GM19025 (cell line): ENCODE data around the gene PPP4C.

Experiments
- ATAC-seq: cut with Tn5 transposase; IDR thresholded peaks from one replicate; pipeline ENCODE4 v1.9.1; 2021; ENCODE audit warnings: mild to moderate bottlenecking, low read depth, moderate library complexity; ENCODE audit not compliant: unreplicated experiment

PPP4C gene

DNA sequence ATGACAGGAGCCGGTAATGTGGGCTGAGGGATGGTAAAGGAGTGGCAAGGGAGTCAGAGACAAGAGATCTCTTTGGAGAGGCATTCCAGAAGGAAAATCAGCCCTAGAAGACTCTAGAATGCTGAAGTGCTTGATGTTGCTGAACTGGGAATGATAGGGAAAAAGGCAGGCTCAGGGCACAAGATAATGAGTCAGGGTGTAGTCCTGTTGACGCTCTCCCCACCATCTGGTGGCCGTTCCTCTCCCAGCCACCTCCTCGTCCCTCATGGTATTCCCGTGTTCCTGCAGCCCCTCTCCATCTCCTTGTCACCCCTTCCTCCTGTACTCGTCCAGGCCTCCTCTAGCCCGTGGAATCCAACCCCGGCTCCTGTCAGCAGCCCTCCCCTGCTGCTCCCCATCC is 21.3 kb upstream of the PPP4C start:
- no peak for ATAC-seq

DNA sequence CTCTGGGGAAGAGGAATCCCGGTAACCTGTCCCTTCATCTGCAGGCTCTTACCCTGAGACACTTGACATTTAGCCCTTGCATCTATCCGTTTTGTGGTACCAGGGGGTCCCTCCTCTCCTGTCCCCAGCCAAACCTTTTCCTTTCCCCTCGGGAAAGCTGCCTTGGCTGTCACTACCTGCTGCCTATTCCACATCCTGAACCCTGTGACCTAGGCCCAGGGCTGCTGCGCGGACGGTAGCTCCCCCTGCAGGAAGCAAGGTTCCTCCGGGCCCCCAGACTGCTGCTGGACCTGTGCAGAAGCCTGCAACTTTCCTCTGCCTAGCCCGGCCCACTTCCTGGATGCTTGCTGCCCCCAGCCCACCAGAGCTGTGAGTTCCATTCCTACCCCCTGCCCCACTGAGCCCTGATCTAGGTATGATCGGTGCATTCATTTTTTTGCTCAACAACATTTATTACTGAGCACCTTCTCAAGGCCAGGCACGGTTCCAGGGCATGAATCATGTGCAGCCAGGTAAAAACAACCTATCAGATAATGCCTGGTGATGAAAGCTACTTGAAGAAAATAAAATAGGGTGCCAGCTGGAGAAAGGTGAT is 20.7 kb upstream of the PPP4C start:
- ATAC-seq = no peak

DNA sequence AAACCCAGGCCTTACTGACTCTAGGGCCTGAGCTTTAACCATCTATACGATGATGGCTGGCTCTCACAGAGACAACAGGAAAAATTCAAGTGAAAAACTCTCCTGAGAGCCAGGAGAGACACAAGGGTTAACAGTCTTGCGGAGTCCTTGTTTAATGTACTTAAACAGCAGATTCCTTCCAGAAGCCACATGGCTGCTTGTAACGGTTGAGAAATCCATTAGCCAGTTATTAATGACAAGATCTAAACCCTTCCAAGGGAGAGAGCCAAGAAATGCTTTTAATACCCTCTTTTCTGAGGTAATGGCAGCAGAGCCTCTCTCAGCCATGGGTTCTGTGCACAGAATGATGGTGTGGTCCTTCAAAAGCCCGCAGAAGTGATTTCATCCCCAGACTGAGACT is 15.4 kb upstream of the PPP4C start:
- no peak for ATAC-seq

DNA sequence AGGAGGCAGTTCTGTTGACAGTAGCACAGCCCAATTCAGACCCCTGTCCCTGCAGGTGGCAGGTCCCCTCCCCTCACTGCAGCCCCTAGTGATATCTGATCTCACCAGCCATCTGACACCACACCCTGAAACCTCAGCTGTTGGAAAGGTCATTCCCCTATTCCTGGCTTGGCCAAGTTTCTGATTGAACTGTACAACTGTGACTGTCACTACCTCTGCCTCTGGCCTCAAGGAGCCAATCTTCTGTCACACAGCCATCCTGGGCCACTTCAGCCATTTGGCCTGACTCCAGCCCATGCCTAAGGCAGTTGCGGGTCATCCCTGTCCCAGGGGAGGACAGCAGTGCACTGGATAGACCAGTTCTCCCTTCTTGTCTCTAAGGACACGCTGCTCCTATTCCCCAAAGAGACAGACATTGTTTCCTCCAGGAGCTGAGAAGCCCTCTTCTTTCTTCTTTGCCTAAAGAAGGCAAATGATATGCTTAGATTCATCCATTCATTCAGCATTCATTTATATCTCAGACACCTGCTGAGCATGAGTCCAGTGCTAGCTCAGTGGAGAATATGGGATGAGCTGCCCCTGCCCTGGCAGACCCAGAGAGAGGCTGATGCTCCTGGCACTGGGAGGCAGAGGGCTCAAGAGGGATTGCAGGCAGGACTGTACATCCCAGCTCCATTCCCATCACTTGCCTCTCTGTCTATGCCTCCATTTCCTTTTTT is 14.8 kb upstream of the PPP4C start:
- no peak for ATAC-seq

DNA sequence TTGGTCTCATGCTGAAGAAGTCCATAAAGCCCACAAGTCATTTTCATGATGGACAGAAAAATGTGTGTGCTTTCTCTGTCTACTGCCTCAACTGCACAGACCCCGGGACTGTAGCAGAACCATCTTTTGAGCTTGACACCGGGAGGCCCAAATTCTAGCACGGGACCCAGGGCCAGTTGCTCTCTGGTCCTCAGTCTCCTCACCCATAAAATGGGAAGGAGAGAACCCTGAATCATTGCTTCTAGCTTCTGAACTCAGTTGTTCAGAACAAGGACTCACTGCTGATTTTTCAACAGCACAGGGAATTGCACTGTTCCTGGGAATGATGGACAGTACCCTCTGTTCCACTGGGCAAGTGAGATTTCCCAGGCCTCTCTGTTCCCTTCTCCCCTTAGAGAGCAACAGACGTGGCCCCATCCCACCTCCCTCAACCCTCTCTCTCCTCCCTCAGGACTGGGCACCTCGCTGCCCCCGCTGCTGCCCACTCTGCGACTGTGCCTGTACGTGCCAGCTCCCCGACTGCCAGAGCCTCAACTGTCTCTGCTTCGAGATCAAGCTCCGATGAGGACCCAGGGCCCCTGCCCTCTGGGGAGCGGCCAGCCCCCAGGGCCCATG is 12.4 kb upstream of the PPP4C start:
- ATAC-seq = no peak

DNA sequence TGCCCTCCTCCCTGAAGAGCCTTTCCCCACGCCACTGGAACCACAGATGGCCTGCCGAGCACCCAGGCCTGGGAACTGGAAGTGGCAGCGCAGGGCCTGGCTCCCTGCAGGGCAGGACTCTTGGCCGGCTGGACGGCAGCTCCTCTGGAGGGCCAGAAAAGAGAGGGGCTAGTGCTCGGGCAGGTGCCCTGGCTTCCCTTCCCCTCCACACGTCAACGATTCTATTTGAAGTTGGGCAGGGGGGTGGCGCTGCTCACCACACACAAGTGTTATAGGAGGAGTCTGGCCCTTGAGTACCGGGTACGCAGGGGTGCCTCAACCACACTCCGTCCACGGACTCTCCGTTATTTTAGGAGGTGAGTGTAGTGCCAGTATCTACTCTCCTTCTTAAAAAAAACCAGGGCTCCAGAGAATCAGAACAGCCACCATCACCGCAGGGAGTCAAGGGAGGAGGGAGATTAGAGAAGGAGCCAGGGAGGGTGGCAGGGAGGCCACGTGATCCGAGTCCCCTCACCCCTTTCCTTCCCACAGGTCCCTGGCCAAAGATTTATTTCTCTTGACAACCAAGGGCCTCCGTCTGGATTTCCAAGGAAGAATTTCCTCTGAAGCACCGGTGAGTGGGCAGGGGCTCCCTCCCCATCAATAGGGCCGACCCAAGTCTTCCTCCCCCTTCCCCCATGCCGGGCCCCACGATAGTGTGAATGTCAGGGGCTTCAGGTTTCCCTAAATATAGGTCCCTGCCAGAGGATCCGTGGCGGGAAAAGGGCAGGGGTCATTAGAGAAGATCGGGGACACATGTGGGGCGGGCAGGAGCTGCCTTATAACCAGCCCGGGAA is 11.7 kb upstream of the PPP4C start:
- peak; percentile 22 for ATAC-seq

DNA sequence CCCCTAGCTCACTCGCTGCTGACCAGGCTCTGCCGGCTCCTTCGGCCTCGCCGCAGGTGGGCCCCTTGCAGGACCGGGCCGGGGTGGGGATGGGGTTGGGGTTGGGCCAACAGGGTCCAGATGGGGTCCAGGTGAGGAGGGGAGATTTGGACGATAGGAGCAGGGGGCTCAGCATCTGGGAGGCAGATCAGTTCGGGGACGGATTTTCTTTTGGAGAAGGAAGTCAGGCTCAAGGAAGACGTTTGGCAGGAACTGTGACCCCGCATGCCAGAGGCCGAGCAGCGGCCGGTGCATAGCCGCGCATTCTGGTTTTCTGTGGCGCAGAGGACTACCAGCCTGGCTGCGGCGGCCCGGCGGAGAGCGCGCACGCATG is 11.1 kb upstream of the PPP4C start:
- no peak for ATAC-seq

DNA sequence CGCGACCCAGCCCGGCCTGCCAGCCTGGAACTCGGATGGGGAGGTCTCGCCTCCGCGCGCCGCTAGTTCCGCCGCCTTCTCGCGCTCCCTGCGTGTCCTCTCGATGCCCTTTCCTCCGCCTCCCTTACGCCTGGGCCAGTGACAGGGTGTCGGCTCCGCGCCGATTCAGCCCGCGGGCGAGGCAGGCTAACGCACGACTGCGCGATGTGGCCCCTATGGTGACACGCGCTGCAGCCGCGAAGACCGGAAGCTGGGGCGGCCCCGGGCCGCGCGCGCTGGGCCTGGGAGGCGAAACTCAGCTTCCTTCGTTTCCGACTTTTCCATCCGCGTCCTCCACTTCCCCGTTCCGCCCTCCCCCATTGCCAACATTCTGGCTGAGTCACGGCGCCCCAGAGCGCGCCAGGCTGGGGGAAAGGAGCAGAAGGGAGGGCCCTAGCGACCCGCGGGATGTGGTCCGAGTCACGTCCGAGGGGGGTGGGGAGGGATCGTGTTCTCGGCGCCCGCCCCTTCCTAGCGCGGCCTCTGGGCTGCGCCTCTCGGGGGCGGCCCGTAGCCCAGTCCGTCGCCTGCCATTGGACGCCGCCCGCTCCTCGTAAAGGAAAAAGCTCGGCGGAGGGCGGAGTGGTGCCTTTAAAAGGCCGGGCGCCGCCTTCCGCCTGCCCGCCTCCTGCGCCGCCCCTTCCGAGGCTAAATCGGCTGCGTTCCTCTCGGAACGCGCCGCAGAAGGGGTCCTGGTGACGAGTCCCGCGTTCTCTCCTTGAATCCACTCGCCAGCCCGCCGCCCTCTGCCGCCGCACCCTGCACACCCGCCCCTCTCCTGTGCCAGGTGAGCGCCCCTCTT is 10.5 kb upstream of the PPP4C start, which contains the start of gene ALDOA:
Gene ALDOA (plus strand): TSS at position 659 of the 841 bp plus-strand sequence. CDS start 1,138 bp downstream, outside the sequence.
- ATAC-seq = peak; percentile 84

DNA sequence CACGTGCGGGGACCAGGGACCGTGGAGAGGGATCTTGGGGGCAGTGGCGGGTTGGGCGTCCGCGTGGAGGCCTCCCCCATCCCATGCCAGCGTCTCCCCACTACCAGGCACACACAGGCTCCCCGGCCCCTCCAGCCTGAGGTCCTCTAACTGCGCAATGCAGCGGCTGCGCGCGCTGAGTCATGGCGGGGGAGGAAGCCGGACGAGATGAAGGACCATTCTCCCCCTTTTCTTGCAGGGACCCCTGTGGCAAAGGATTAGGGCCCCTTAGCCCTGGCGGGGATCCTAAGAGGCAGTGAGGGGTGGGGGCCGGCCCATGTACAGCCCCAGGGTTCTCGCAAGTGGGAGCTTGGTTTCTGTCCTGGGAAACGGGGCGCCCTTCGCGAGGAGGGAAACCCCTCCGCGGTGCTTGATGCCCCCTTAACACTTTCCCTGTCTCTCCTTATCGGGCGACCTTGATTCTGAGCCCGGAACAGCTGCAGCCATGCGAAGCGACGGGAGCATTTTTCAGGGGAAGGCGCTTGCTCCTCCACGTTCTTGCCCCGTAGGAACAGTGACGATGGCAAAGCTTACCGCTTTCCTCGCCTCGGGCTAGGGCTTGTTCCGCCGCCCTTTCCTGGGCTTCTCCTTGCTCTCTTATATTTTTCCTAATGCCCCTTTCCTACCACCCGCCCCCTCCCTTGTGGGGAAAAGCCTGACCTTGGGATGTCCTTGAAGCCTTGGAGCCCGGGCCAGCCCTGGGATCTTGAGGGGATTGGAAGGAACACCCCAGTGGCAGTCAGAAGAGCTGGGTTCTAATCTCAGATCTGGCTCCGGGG is 9.6 kb upstream of the PPP4C start:
- no peak for ATAC-seq

DNA sequence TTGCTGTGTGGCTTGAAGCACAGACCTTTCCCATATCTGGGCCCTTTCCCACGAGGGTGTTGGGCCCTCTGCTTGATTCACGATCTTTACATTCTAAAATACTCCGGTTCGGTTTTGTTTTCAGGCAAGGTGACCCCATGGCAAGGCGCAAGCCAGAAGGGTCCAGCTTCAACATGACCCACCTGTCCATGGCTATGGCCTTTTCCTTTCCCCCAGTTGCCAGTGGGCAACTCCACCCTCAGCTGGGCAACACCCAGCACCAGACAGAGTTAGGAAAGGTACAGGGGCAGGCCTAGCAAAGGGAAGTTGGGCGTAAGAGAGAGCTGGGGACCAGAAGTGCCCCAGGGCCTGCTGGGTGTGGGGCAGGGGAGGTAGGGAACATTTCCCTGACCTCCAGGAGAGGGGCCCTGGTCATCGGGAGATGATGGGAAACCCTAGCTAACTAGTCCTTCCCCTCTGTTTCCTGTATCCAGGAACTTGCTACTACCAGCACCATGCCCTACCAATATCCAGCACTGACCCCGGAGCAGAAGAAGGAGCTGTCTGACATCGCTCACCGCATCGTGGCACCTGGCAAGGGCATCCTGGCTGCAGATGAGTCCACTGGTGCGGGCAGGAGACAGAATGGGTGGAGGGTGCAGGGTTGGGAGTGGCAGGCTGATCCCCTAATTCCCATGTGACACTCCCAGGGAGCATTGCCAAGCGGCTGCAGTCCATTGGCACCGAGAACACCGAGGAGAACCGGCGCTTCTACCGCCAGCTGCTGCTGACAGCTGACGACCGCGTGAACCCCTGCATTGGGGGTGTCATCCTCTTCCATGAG is 8.8 kb upstream of the PPP4C start:
- no peak for ATAC-seq

DNA sequence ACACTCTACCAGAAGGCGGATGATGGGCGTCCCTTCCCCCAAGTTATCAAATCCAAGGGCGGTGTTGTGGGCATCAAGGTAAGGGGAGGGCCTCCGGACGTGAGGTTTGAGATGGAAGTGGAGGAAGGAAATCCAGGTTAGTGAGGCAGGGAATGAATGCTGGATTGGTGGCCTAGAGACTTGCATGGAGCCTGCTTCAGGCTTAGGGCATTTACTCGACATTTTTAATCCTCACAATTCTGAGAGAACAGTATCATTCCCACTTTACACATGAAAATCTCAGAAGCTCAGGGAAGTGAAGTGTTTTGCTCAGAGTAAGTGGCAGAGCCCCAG is 8.2 kb upstream of the PPP4C start:
- ATAC-seq = no peak

DNA sequence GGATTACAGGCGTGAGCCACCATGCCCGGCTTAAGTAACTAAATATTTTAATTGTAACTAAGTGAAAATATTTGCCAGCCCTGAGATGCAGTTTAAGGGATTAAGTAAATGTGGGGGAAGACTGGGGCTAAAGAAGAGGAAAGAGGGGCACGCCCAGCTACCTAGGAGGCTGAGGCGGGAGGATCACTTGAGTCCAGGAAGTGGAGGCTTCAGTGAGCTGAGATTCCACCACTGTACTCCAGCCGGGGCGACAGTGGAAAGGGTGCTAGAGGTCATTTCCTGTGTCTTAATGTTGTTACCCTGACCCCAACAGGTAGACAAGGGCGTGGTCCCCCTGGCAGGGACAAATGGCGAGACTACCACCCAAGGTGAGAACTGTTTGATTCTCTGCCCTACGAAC is 7.5 kb upstream of the PPP4C start:
- no peak for ATAC-seq

DNA sequence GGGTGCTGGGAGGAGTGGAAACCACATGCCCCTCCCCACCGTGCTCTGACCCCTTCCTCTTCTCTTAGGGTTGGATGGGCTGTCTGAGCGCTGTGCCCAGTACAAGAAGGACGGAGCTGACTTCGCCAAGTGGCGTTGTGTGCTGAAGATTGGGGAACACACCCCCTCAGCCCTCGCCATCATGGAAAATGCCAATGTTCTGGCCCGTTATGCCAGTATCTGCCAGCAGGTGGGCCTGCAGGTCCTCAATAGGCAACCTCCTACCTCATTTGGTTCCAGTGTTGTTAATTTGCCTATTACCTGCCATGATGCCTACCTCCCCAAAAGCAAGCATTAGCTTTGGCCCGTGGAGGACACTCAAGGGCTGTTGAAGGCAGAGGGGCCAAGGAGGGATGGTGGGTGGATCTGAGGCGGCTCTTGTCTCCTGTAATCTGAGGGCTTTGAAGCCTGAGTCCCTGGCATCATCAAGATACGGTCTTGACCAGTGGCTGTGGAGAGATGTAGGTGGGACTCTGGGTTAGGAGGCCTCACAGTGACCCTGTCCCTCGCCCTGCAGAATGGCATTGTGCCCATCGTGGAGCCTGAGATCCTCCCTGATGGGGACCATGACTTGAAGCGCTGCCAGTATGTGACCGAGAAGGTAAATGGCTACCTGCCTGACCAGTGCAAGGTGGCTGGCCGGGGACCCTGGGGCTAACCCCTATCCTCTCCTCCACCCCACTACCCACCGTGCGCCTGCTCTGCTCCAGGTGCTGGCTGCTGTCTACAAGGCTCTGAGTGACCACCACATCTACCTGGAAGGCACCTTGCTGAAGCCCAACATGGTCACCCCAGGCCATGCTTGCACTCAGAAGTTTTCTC is 6.8 kb upstream of the PPP4C start:
- no peak for ATAC-seq

DNA sequence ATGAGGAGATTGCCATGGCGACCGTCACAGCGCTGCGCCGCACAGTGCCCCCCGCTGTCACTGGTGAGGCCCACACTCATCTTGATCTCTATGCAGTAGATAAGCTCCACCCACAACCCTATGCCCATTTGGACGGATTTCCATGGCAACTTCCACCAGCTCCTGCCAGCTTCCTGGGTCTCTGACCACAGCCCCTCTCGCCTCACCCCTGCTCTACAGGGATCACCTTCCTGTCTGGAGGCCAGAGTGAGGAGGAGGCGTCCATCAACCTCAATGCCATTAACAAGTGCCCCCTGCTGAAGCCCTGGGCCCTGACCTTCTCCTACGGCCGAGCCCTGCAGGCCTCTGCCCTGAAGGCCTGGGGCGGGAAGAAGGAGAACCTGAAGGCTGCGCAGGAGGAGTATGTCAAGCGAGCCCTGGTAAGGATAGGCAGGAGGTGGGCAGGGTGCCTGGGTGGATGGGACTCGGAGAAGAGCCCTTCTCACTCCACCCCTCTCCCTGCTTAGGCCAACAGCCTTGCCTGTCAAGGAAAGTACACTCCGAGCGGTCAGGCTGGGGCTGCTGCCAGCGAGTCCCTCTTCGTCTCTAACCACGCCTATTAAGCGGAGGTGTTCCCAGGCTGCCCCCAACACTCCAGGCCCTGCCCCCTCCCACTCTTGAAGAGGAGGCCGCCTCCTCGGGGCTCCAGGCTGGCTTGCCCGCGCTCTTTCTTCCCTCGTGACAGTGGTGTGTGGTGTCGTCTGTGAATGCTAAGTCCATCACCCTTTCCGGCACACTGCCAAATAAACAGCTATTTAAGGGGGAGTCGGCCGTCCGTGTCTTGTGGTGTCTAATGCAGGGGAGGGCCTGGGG is 6.0 kb upstream of the PPP4C start:
- ATAC-seq = no peak

DNA sequence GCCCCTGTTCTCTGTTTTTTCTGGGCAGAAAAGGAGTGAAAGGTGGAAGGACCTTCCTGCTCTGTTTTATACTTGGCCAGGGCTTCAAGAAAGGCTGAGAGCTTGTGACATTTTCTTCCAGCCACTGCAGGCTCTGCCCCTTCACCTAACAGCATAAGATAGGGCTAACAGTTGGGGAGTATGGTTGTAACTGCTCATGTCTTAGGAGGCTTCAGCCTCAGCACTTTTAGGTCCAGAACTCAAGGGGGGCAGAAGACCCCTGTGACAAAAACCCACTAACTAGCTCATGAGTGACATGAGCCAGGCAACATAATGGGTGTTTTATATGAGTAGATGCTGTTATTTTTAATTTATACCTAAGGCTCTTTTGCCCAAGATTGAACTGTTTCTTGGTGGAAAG is 5.3 kb upstream of the PPP4C start:
- no peak for ATAC-seq

DNA sequence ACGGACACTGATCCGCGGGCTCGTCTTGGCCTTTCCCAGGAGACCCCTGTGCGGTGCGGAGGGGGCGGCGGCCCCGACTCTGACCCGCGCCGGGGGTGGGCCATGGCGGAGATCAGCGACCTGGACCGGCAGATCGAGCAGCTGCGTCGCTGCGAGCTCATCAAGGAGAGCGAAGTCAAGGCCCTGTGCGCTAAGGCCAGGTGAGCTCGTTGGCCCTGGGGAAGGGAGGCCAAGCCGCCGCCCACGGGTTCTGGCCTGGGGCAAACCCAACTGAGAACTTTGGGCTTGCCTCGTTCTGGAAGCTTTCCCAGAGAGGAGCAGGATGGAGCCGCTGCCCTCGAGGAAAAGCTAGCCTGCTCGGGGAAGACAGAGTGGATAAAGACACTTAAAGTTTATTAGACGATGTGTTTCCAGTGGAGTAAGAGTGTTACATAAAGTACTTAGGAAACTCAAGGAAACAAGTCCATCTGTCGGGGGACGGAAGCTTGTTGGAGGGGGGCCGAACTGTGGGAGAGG is 540 bp downstream of the PPP4C start:
- peak; percentile 18 for ATAC-seq

DNA sequence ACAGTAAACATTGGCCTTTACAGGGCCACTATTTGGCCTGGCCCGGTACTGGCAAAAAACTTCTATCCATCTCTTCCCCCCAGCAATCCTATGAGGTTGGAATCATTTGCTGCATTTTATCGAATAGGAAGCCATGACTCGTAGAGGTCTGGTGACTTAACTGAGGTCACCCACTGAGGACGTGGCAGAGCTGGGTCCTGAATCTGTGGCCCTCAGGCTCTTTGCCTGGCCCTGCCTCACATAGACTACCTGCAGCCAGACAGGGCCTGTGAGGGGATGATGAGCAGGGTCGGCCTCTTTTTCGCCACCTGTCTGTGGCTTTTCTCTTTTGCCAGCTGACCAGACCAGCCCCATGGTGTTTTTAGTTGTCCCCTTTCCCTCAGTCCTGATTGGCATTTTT is 1.9 kb downstream of the PPP4C start:
- ATAC-seq = no peak
